ENCODE measurements around the gene TGFA.
A peak's percentile ranks its signal among the peaks of the same experiment; 100 is the strongest.
"Not testable (repeated sequence)": the region's sequence is repeated elsewhere in the genome, so short reads cannot be mapped to it uniquely, and the experiment has no call there.

Gene TGFA

DNA sequence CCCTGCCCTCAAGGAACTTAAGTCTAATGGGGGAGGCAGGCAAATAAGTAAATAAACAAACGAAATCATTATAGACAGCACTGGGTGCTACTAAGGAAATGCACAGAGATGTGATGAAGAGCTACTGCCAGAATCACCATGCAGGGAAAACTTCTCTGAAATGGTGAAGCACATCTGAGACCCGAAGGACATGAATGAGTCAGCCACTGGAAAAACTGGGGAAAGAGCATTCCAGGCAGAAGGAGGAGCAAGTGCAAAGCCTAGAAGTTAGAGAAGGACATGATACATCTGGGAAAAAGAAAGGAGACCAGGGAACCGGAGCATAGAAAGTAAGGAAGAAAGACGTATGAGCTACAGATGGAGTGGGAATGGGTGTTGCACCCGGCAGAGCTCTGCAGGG lies 56.8 kb downstream of the TGFA start:
- no peak for DNase-seq

DNA sequence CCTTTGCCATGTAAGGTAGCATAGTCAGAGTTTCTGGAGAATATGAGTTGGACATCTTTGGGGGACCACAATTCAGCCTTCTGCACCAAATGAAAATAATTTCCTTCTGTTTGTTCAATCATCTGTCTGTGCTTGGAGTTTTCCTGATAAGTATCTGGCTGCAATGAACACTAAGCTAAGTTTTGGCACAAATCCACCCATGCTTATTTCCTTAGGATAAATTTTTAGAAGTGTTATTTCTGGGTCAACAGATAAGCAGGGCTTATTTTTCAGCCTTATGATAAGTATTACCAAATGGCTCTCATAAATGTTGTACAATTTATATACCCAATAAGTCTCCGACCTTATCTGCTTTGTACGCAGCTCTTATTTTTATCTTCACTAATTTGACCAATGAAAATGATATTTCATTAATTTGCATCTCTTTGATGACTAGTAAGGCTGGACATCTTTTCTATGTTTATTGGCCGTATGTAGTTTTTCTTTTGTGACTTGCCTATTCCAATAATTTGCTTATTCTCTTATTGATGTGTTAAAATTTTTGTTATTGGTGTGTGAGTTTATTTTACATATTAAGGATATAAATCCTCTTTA lies 59.2 kb downstream of the TGFA start:
- DNase-seq: no peak

DNA sequence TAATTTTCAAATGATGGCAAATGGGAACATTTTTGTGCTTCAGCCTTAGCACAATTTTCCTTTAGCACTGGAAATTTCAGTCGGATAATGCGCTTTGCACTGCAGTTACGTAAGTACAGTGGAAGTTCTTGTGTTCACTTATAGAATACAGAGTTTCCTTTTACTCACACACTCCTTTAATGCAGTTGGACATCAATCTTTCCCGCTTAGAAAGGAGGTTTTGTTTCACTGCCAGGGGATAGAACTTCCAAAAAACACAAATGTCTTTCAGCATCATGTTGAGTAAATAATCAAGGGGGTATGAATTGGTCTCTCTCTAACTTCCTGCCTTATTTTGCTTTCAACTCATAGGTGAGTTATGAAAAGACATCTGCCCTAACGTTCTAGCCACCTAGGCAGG lies 63.2 kb downstream of the TGFA start:
- DNase-seq: no peak

DNA sequence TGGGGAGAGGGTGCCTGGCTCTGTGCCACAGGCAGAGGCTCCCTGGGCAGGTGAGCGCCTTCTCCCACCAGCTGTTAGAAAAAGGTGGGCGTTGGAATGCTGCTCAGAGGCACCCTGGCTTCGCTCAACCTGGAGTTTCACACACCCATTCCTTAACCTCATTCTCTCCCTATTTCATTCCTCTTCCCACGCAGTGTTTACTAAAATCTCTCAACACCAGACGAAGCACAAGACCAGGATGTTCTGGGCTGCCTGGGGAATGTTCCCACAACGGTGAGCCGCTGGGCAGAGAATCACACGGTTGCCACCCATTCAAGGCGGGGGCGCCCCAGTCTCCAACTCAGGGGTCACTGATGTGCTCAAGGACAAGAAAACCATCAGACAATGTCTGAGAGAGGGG lies 64.5 kb downstream of the TGFA start:
- DNase-seq: no peak

DNA sequence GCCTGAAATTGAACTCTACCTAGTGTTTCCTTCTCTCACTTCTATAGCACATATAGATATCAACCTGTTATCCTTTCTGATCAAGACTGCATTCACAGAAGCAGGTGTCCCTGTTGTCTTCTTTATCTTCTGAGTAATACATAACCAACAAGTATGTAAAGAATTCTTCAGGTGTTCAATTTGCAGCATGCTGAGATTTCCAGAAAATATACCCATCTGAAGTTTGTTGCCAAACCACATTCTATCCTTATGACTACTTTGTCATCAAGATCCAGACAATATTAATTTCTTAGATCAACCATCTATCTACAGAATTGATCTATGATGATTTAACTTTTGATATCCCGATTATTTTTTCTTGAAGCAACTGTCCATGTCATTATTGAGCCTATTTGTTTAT lies 69.5 kb downstream of the TGFA start:
- no peak for DNase-seq

DNA sequence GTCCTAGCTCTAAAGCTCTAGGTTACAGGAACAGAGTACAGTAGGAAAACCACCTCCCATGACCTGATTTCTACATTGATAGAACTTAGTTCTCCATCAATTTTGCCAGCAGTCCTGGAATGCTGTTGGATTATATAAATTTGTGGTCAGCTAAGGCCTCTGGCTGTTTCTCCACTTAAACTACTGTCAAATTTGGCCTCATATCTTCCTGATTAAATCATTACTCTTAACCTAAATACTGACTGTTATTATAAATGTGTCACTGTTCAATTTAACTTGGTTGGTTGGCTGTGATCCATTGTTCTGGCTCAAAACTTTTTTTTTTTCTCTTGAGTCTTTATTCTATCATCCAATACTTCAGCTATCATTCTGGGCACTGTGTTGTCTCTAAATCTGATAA lies 71.2 kb downstream of the TGFA start:
- DNase-seq: no peak

DNA sequence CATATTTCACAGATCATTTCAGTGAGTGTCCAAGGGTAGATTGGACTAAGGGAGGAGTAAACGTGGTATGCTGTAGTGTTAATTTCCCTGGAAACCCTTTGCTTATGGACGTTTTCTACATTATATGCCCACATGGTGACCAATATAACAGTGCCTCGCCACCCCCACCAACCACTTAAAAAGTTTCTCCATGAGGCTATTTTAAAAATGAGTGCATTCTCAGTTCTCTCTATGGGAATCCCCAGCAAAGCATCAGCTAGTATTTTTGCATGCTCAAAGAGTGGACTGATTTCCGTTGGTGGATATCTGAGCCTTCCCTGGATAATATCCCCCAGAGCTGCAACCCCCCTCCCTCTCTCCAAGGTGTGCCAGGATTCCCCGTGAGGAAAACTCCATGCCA lies 73.2 kb downstream of the TGFA start:
- no peak for DNase-seq

DNA sequence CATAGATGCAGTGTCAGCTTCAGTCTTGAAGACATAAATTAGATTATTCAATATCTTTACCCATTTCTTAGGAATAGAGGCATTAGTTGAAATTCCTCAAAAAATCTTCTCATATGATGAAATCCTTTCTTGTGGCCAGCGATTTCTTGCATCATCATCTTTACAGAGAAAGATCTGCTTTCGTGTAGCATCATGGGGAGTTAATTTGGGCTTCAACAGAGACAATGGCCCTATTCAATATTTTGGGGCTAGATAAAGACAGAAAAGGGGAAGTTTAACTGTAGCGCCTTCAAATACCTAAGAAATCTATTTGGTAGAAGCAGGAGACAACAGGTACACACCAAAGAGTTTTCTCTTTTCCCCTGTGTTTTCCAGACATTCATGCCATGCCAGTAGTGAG lies 73.8 kb downstream of the TGFA start:
- DNase-seq: no peak

DNA sequence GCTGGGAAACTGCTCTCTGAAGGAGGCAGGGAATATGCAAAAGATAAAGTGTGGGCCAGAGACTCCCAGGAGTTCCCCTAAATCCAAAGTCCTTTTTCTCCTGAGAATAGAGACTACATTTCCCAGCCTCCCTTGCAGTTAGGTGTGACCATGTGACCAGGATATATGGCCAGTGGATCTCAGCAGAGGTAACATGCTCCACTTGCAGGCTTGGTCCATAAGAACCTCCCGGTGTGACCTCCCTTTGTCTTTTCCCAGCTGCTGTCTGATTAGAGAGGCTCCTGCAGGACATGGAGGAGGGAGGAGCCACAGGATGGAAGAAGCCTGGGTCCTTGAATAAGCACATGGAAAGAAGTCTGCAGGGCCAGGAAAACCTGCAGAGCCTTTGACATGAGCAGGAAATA lies 76.2 kb downstream of the TGFA start:
- DNase-seq: no peak

DNA sequence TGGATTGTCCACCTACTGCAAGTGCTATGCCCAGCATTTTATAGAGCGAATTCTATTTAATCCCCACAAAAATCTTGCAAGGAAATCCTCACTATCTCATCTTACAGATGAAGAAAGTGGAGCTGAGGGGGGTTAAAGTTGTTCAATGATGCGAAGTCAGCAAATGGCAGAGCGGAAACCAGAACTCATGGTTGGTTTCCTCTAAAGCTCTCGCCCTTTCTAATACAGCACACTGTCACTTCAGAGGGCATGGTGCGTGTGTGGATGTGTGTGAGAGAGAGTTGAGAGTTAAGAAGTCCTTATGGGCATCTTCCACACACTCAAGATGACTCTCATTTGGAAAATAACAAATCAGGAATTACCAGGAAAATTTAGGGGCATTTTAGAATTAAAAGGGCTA lies 78.4 kb downstream of the TGFA start:
- DNase-seq: no peak

DNA sequence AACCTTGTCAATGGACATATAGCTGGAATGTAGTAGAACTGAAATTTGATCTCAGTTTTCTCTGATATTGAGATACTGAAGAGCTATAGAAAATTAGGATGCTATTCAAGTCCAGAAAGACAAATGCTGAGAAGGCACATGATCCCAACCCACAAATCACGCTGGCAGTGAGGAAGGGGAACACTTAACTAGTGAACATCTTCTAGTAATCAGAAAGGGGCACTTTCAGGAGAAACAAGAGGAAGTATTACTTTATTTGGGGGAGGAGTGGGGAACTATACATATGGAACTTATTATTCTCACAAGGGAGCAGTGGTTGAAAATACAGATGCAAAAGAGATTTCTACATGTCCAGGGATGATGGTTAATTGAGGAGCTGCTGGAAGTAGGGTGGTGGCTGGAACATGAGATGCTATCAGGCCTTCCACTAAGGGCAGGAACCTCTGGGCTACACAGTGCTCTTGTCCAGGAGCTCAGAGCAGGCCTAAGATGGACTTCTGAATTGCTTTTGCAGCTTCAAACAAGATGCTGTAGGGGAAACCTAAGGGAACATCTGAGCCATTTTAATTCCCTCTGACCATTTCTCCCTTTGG lies 79.3 kb downstream of the TGFA start:
- no peak for DNase-seq

DNA sequence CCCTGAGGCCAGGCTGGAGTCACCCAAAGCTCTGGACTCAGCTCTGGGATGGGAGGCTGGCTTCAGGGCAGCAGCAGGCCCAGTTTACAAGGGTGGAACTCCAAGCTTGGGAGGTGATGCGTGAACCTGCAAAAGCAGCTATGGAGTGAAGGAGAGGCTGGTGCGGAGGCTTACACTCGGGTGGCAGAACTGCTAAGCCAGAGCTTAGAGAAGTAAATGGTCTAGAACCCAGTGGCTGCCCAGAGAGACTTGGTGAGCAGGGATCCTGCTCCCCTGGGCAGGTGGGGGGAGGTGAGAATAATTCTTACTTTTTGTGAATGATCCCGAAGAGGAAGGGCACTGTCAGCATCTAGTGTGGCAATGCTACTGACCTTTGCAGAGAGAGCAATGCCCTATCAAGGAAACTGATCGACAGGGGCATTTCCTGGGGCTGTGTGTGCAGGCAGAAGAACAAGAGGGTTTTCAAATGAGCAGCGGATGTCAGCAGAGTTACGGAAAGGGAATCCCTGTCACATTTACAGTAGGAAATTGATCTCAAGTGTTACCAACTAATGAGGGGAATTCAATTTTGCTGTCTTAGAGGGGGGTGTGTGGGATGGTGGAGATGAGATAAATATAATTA lies 80.4 kb downstream of the TGFA start:
- DNase-seq: no peak

DNA sequence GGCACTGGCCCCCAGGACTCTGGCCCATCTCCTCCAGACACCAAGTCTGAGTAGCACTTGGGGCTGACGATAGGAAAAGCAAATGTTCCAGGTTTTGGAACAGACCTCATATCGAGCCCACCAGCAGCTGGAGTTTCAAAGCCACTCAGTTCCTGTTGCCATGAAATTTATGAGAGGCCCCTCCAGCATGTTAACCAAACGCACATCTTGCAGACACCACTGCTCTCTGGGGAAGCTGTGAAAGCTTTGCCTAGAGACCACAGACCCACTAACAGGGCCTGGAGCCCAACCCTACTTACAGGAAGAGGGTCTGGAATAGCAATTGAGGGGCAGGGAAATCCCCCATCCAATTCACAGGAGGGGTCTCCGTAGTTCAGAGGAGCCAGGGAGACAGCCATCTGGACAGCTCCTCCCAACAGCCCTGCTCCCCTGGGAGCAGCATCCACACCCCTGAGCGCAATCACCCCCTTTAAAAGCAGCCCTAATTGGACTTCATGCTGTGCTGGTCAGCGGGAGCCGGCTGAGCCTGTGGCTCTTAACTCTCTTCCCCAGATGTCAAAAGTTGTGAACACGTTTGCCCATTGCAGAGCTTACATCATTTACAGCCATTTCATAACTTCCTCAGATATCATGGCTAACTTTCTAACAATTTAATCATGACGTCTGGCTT lies 81.3 kb downstream of the TGFA start:
- DNase-seq: peak; percentile 36

DNA sequence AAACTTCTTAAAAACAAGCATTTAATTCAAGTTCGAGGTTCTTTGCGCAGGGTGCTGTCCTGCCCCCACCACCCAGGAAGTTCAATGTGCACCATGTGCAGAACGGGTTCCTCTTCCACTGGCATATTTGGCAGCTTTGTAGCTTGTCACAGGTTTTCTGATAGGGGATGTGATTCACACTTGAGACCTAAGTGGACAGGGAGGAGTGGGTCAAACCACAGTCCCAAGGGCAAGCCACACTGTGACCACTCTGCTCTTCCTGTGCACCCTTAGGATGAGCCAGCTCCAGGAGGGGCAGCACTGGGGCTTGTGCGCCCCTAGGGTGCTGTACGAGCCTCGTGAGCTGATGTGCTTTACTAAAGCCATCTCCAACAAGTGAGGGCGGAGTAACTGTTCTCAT lies 82.5 kb downstream of the TGFA start:
- no peak for DNase-seq

DNA sequence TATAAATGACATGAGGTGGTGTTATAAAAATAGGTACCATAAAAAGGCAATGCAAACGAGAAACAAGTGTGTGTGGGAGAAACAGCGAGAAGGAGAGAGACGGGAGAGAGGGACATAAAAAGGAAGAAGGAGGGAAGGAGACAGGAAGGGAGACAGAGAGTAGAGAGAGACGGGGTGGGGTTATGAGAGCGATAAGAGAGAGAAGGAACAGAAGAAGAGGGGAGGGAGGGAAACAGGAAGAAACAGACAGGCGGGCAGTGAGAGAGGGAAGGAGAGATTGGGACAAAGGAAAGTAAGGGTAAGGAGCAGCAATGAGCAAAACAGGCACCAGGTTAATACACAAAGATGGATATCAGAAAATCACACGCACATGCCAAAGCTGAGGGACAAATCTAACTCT lies 83.7 kb downstream of the TGFA start:
- no peak for DNase-seq

DNA sequence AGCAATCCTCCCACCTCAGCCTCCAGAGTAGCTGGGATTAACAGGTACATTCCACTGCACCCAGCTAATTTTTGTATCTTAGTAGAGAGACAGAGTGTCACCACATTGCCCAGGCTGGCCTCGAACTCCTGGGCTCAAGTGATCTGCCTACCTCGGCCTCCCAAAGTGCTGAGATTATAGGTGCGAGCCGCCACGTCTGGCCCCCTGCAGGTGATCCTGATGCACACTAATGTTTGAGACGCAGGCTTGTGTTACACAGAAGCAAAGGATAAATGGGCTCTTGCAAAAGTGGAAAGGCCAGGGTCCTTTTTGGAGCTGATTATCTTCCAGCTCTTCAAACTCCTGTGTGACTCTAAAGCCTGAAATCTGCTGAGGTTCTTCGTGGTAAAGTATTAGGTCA lies 84.2 kb downstream of the TGFA start:
- no peak for DNase-seq

DNA sequence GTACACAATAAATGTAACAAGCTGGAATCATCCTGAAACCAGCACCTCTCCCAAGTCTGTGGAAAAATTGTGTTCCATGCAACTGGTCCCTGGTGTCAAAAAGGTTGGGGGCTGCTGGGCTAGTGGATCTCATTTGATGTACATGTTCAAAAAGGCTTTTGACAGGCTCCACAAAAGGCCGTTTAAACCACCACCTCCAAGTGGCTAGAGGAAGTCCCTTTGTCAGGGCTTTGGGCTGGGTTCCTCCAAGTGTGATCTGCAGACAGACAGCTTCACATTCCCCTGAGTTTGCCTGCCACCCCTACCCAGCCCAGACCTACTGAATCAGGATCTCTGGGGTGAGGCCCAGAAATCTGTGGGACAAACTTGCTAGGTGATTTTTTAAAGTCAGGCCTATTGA lies 84.7 kb downstream of the TGFA start:
- no peak for DNase-seq

DNA sequence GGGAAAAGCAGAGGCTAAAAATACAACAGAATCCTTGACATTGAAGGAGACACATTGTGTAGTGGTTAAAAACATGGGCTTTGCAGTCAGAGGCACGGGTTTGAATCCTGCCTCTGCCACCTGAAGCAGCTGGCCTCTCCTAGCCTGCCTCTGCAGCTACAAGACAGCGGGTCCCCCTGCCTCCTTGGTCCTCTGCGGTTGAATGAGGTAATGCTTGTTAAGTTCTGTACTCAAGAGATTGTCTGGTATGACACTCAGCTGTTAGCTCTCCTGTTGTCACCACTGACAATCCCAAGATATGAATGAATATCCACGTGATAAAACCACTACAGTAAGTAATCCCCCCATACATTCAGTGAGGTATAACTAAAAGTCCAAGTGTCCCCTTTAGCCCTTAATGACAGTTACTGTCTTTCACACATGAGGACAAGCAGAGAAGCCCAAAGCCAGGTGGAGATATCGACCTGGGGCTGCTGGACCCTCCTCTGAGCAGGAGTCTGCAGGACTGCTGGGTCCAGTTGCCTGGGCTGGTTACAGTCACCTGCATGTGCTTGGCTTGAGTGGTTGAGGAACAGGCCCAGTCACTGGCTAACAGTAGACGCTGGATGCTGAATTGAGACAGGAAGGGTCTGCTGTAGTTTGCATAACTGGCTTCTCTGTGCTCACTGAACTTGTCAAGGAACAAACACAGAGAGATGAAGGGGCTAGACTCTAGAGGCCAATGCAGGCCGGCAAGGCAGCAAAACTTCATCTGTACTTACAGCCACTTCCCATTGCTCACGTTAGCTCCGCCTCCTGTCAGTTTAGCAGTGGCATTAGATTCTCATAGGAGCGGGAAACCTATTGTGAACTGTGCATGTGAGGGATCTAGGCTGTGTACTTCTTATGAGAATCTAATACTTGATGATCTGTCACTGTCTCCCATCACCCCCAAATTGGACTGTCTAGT lies 85.5 kb downstream of the TGFA start:
- DNase-seq: no peak

DNA sequence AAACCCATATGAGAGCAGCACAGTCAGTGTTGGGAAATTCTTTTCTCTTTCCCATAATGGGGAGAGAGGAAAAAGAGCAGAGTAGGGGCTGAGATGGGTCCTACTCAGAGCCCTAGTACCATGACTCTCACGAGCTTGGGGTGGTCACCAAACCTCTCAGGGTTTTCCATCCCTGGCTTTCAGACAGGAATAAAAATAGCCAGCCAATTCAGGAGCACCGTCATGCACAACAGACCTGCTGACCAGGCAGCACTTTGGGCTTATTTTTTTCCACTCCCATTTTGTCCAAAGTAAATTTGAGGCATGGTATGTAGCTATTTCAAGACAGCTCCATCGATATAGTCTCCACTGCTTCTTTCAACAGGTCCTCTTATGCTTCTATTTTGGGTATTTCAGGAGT lies 86.4 kb downstream of the TGFA start:
- no peak for DNase-seq

DNA sequence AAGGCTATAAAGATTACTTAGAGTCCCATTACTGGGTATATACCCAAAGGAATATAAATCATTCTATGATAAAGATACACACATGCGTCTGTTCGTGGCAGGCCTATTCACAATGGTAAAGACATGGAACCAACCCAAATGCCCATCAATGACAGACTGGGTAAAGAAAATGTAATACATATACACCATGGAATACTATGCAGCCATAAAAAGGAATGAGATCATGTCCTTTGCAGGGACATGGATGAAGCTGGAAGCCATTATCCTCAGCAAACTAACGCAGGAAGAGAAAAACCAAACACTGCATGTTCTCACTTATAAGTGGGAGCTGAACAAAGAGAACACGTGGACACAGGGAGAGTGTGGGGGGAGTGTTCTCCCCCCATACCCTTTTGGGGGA lies 87.0 kb downstream of the TGFA start:
- not testable (repeated sequence) for DNase-seq

DNA sequence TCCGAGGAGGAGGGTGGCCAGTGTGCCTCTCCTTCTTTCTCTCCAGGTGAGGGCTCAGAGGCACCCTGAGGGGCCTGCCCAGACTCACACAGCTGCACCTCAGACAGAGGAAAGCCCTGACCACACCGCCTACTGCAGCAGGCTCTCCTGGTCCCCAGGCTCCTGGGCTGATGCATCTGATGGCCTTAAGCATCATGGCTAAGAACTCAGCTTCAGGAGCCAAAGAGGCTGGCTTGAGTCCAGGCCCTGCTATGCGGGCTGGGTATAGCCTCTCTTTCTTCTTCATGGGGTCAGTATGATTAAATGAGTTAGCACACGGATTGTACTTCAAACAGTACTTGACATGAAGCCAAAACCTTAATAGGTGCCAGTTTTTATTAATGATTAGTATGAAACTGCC lies 89.6 kb downstream of the TGFA start:
- DNase-seq: no peak

DNA sequence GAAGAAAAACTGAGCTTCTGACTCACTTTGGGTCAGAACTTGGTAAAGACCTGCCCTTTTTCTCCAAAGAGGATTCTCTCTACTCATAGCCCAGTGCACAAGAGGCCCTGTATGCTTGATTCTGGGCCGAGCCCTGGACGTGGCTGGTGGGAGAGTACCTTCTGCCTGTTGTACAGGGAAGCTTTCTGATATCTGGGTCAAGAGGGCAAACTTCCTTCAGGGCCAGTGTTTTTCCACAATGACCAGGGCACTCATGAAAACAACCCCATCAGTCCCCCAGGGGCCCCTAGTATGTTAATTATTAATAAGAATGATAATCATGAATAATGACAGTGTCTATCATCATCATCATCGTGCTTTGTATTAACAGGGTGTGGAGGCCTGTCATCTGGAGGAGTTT lies 90.0 kb downstream of the TGFA start:
- DNase-seq: no peak

Data from NCI-H1092 (cell line).